ENCODE measurements around the gene CAPZB.

DNA sequence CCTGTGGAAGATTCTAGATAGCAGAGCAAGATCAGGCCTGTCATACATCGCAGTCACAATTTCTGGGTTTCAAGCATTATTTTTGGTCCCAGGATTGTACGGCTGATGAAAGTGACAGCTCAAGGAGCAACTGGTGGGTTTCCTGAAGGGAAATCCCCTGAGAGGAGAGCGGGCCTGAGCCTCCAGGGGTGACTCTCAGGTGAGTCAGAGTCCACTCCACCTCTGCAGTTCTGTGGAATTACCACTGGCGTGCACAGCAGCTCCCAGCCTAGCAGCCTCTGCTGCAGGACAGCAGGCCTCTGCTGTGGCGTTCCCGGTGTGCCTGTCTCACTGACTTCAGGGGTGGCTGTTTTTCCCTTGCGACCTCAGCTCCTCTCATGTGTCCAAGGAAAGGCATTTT, 148.8 kb downstream of the CAPZB start:
- TF ChIP-seq CTCF (IDR thresholded peaks at IDR 0.05; ENCODE audit: insufficient read depth, low read length) (no peak), POLR2AphosphoS5 (IDR thresholded peaks at IDR 0.05; ENCODE audit: low read depth) (no peak), SPI1 (IDR thresholded peaks at IDR 0.05; ENCODE audit: borderline replicate concordance, low read depth) (no peak)
- TF ChIP-seq, protein P1, sequence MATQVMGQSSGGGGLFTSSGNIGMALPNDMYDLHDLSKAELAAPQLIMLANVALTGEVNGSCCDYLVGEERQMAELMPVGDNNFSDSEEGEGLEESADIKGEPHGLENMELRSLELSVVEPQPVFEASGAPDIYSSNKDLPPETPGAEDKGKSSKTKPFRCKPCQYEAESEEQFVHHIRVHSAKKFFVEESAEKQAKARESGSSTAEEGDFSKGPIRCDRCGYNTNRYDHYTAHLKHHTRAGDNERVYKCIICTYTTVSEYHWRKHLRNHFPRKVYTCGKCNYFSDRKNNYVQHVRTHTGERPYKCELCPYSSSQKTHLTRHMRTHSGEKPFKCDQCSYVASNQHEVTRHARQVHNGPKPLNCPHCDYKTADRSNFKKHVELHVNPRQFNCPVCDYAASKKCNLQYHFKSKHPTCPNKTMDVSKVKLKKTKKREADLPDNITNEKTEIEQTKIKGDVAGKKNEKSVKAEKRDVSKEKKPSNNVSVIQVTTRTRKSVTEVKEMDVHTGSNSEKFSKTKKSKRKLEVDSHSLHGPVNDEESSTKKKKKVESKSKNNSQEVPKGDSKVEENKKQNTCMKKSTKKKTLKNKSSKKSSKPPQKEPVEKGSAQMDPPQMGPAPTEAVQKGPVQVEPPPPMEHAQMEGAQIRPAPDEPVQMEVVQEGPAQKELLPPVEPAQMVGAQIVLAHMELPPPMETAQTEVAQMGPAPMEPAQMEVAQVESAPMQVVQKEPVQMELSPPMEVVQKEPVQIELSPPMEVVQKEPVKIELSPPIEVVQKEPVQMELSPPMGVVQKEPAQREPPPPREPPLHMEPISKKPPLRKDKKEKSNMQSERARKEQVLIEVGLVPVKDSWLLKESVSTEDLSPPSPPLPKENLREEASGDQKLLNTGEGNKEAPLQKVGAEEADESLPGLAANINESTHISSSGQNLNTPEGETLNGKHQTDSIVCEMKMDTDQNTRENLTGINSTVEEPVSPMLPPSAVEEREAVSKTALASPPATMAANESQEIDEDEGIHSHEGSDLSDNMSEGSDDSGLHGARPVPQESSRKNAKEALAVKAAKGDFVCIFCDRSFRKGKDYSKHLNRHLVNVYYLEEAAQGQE (IDR thresholded peaks at IDR 0.05; ENCODE audit: insufficient replicate concordance, low read depth) = no peak
